ENCODE measurements around the gene ZNF446. TPM values are rescaled to one million over a fixed set of nuclear protein-coding genes. Genes with fewer than 3 reads are reported as not detected.
"Not testable (repeated sequence)": the region's sequence is repeated elsewhere in the genome, so short reads cannot be mapped to it uniquely, and the experiment has no call there.

ZNF446 gene
- total and polyA plus RNA-seq, 4 donors: 6.4 to 26.1 (median 10.1) TPM

GRCh38 chr19:58482372-58482771, 6.2 kb downstream of the ZNF446 start:
- DNase-seq (peak in 1 of 2 donors; percentile 42), ATAC-seq (ENCODE audit: low FRiP score) (no peak)
- WGBS, 2 donors: 82 to 90% methylated on average over 7 of the region's 7 CpGs
- Histone ChIP-seq H3K4me1 (ENCODE audit: control insufficient read depth in 1 of 2, insufficient read depth in 2 of 2, low read length in 2 of 2) (peaks cover 0 to 3% of the 10 kb centered on the region in 2 donors), H3K9me3 (ENCODE audit: control insufficient read depth, low read length) (no peaks in the 10 kb centered on the region), H3K36me3 (ENCODE audit: control insufficient read depth in 1 of 2, insufficient read depth in 2 of 2, low read length in 1 of 2) (no peaks in the 10 kb centered on the region), H3K4me3 (ENCODE audit: low read length in 2 of 2) (no peak overlapping the region), H3K27me3 (ENCODE audit: control insufficient read depth in 1 of 2, insufficient read depth in 2 of 2, low read length in 1 of 2) (no peaks in the 10 kb centered on the region), H3K27ac (ENCODE audit: low read depth in 1 of 2, low read length in 2 of 2) (peak overlapping the region in 1 of 2 donors; percentile 1)
- intact Hi-C loops (cut with DNase I): no loop called here

- Histone ChIP-seq H3K36me3 (ENCODE audit: control insufficient read depth in 1 of 2, insufficient read depth in 2 of 2, low read length in 1 of 2) (no peaks in the 10 kb centered on the region), H3K27me3 (ENCODE audit: control insufficient read depth in 1 of 2, insufficient read depth in 2 of 2, low read length in 1 of 2) (no peaks in the 10 kb centered on the region), H3K27ac (ENCODE audit: low read depth in 1 of 2, low read length in 2 of 2) (no peak overlapping the region), H3K9me3 (ENCODE audit: control insufficient read depth, low read length) (no peaks in the 10 kb centered on the region), H3K4me3 (ENCODE audit: low read length in 2 of 2) (no peak overlapping the region), H3K4me1 (ENCODE audit: control insufficient read depth in 1 of 2, insufficient read depth in 2 of 2, low read length in 2 of 2) (peaks cover 0 to 3% of the 10 kb centered on the region in 2 donors)
- ATAC-seq (ENCODE audit: low FRiP score) (no peak), DNase-seq (no peak)
- intact Hi-C loops (cut with DNase I): no loop called here
- WGBS, 2 donors: 5 to 10% methylated on average over 2 of the region's 2 CpGs
Measured at GRCh38 chr19:58483776-58484175, 7.6 kb downstream of the ZNF446 start.

GRCh38 chr19:58484349-58484748, 8.2 kb downstream of the ZNF446 start:
- 78 to 83% methylated on average over 5 of the region's 5 CpGs for WGBS, 2 donors
- H3K9me3 ChIP-seq (ENCODE audit: control insufficient read depth, low read length); H3K4me1 ChIP-seq (ENCODE audit: control insufficient read depth in 1 of 2, insufficient read depth in 2 of 2, low read length in 2 of 2); intact Hi-C loops (cut with DNase I); DNase-seq; H3K36me3 ChIP-seq (ENCODE audit: control insufficient read depth in 1 of 2, insufficient read depth in 2 of 2, low read length in 1 of 2); H3K4me3 ChIP-seq (ENCODE audit: low read length in 2 of 2); ATAC-seq (ENCODE audit: low FRiP score); H3K27me3 ChIP-seq (ENCODE audit: control insufficient read depth in 1 of 2, insufficient read depth in 2 of 2, low read length in 1 of 2); H3K27ac ChIP-seq (ENCODE audit: low read depth in 1 of 2, low read length in 2 of 2): not testable (repeated sequence)

GRCh38 chr19:58491393-58491792, 15.2 kb downstream of the ZNF446 start:
- Histone ChIP-seq H3K36me3 (ENCODE audit: control insufficient read depth in 1 of 2, insufficient read depth in 2 of 2, low read length in 1 of 2) (no peaks in the 10 kb centered on the region), H3K27ac (ENCODE audit: low read depth in 1 of 2, low read length in 2 of 2) (no peak overlapping the region), H3K9me3 (ENCODE audit: control insufficient read depth, low read length) (no peaks in the 10 kb centered on the region), H3K4me1 (ENCODE audit: control insufficient read depth in 1 of 2, insufficient read depth in 2 of 2, low read length in 2 of 2) (no peaks in the 10 kb centered on the region), H3K4me3 (ENCODE audit: low read length in 2 of 2) (no peak overlapping the region), H3K27me3 (ENCODE audit: control insufficient read depth in 1 of 2, insufficient read depth in 2 of 2, low read length in 1 of 2) (no peaks in the 10 kb centered on the region)
- 82 to 84% methylated on average over 5 of the region's 5 CpGs for WGBS, 2 donors
- DNase-seq: no peak
- ATAC-seq (ENCODE audit: low FRiP score): no peak
- intact Hi-C loops (cut with DNase I): no loop called here

- H3K36me3 ChIP-seq (ENCODE audit: control insufficient read depth in 1 of 2, insufficient read depth in 2 of 2, low read length in 1 of 2): no peaks in the 10 kb centered on the region
- no peaks in the 10 kb centered on the region for H3K27me3 ChIP-seq (ENCODE audit: control insufficient read depth in 1 of 2, insufficient read depth in 2 of 2, low read length in 1 of 2)
- ATAC-seq (ENCODE audit: low FRiP score): no peak
- H3K4me3 ChIP-seq (ENCODE audit: low read length in 2 of 2): no peak overlapping the region
- 91% methylated on average over 14 of the region's 14 CpGs for WGBS, 2 donors
- H3K27ac ChIP-seq (ENCODE audit: low read depth in 1 of 2, low read length in 2 of 2): no peak overlapping the region
- intact Hi-C loops (cut with DNase I): no loop called here
- no peaks in the 10 kb centered on the region for H3K9me3 ChIP-seq (ENCODE audit: control insufficient read depth, low read length)
- no peaks in the 10 kb centered on the region for H3K4me1 ChIP-seq (ENCODE audit: control insufficient read depth in 1 of 2, insufficient read depth in 2 of 2, low read length in 2 of 2)
- no peak for DNase-seq
Measured at GRCh38 chr19:58492265-58492664, 16.1 kb downstream of the ZNF446 start.

- H3K4me1 ChIP-seq (ENCODE audit: control insufficient read depth in 1 of 2, insufficient read depth in 2 of 2, low read length in 2 of 2): no peaks in the 10 kb centered on the region
- H3K4me3 ChIP-seq (ENCODE audit: low read length in 2 of 2): no peak overlapping the region
- DNase-seq (no peak), ATAC-seq (ENCODE audit: low FRiP score) (no peak)
- no peaks in the 10 kb centered on the region for H3K36me3 ChIP-seq (ENCODE audit: control insufficient read depth in 1 of 2, insufficient read depth in 2 of 2, low read length in 1 of 2)
- intact Hi-C loops (cut with DNase I): no loop called here
- H3K27ac ChIP-seq (ENCODE audit: low read depth in 1 of 2, low read length in 2 of 2): no peak overlapping the region
- no peaks in the 10 kb centered on the region for H3K9me3 ChIP-seq (ENCODE audit: control insufficient read depth, low read length)
- 79 to 83% methylated on average over 8 of the region's 8 CpGs for WGBS, 2 donors
- no peaks in the 10 kb centered on the region for H3K27me3 ChIP-seq (ENCODE audit: control insufficient read depth in 1 of 2, insufficient read depth in 2 of 2, low read length in 1 of 2)
Measured at GRCh38 chr19:58497634-58498170, 21.6 kb downstream of the ZNF446 start.

GRCh38 chr19:58498316-58499020, 22.3 kb downstream of the ZNF446 start:
- ATAC-seq (ENCODE audit: low FRiP score) (peak; percentile 17), DNase-seq (peak in 1 of 2 donors; percentile 58)
- no peaks in the 10 kb centered on the region for H3K9me3 ChIP-seq (ENCODE audit: control insufficient read depth, low read length)
- H3K27ac ChIP-seq (ENCODE audit: low read depth in 1 of 2, low read length in 2 of 2): no peak overlapping the region
- intact Hi-C loops (cut with DNase I): loop anchor here in 1 of 2 donors (1.0 kb wide), 1 partner anchor 21 kb away; the partner anchor contains the start of gene ZBTB45
- peak overlapping the region in 1 of 2 donors; percentile 40 for H3K4me3 ChIP-seq (ENCODE audit: low read length in 2 of 2)
- H3K4me1 ChIP-seq (ENCODE audit: control insufficient read depth in 1 of 2, insufficient read depth in 2 of 2, low read length in 2 of 2): no peaks in the 10 kb centered on the region
- H3K27me3 ChIP-seq (ENCODE audit: control insufficient read depth in 1 of 2, insufficient read depth in 2 of 2, low read length in 1 of 2): no peaks in the 10 kb centered on the region
- 59 to 62% methylated on average over 22 of the region's 22 CpGs for WGBS, 2 donors
- H3K36me3 ChIP-seq (ENCODE audit: control insufficient read depth in 1 of 2, insufficient read depth in 2 of 2, low read length in 1 of 2): no peaks in the 10 kb centered on the region

- Histone ChIP-seq H3K9me3 (ENCODE audit: control insufficient read depth, low read length) (no peaks in the 10 kb centered on the region), H3K4me1 (ENCODE audit: control insufficient read depth in 1 of 2, insufficient read depth in 2 of 2, low read length in 2 of 2) (no peaks in the 10 kb centered on the region), H3K4me3 (ENCODE audit: low read length in 2 of 2) (peak overlapping the region in 1 of 2 donors; percentile 40), H3K27ac (ENCODE audit: low read depth in 1 of 2, low read length in 2 of 2) (no peak overlapping the region), H3K27me3 (ENCODE audit: control insufficient read depth in 1 of 2, insufficient read depth in 2 of 2, low read length in 1 of 2) (no peaks in the 10 kb centered on the region), H3K36me3 (ENCODE audit: control insufficient read depth in 1 of 2, insufficient read depth in 2 of 2, low read length in 1 of 2) (no peaks in the 10 kb centered on the region)
- DNase-seq (peak; percentile 100), ATAC-seq (ENCODE audit: low FRiP score) (peak; percentile 97)
- intact Hi-C loops (cut with DNase I): loop anchor here in 1 of 2 donors (1.0 kb wide), 1 partner anchor 20 kb away; the partner anchor contains the start of gene ZBTB45
- 1 to 2% methylated on average over 60 of the region's 60 CpGs for WGBS, 2 donors
Measured at GRCh38 chr19:58499021-58499927, 23.1 kb downstream of the ZNF446 start.

All from aorta (tissue), 5 donors.